ENCODE data around the gene ASB8. TPM values are rescaled to one million over a fixed set of nuclear protein-coding genes. Genes with fewer than 3 reads are reported as not detected.

ASB8 gene
- total RNA-seq, 8 experiments from 2014 or later, result 17.0 to 30.4 (median 27.8) TPM

DNA sequence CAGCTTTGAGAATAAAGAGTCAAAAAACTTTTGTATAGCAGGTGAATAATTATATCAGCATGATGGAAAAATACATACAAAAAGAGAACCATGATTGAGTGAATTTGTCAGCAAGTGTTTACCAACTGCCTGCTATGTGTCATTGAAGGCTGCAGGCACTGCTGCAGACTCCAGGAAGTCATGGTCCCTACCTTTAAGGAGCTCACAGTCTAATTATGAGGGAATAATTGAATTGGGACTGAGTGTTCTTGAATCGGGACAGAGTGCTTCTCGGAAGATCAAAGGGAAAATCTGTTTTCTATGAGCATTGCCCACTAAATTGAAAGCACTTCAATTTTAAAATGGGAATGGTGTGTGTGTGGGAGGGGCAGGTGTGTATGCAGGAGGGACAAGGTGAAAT, 36.3 kb upstream of the ASB8 start:
- Histone ChIP-seq H3K27ac (no peak overlapping the region), H3K4me3 (no peak overlapping the region), H3K4me1 (replicated peaks in 1 of 2) (peaks cover 0 to 3% of the 10 kb centered on the region in 2 donors)
- WGBS, 10 experiments, result 12 to 91% (median 61%) methylated on average over 1 to 2 of the region's 2 CpGs; no CpG with 5 or more reads in 2 of the 10 experiments
- ATAC-seq (replicated peaks in 6 of 8), result no peak
- in situ Hi-C loops (cut with MboI; ENCODE audit: low pct_unique_long_range_greater_than_20kb in 2 of 9, low sequenced_read_pairs in 9 of 9, unreplicated experiment in 9 of 9), result loop anchor here in 3 of 9 experiments (25.0 kb wide), 2 partner anchors 269 to 481 kb away; partner anchors contain the start of genes RPAP3 (in 2 of the 3) and ANP32D (in 1 of the 3)

DNA sequence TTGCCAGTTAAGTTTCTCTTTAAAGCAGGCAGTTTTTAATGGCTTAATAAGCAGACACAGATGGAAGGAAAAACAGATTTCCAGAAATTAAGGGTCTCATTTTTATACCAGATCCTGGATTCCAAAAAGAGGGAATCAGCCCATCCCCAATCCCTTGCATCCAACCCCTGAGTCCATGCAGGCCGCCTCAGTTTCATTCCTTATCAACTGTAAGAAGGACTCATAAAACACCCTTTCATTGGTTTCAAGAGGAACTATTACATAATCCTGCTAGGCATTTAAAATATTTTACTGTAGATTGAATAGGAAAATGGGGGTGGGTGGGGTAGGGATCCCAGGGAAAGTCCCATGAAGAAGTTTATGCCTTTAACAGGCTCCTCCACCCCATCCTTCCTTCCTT, 35.5 kb upstream of the ASB8 start:
- WGBS, 10 experiments, result 71 to 100% (median 95%) methylated on average over 1 of the region's 1 CpG; no CpG with 5 or more reads in 4 of the 10 experiments
- in situ Hi-C loops (cut with MboI; ENCODE audit: low pct_unique_long_range_greater_than_20kb in 2 of 9, low sequenced_read_pairs in 9 of 9, unreplicated experiment in 9 of 9), result loop anchor here in 3 of 9 experiments (25.0 kb wide), 2 partner anchors 269 to 481 kb away; partner anchors contain the start of genes RPAP3 (in 2 of the 3) and ANP32D (in 1 of the 3)
- no peak for ATAC-seq (replicated peaks in 6 of 8)
- peaks cover 0 to 3% of the 10 kb centered on the region in 2 donors for H3K4me1 ChIP-seq (replicated peaks in 1 of 2)
- no peak overlapping the region for H3K4me3 ChIP-seq
- H3K27ac ChIP-seq, result no peak overlapping the region

DNA sequence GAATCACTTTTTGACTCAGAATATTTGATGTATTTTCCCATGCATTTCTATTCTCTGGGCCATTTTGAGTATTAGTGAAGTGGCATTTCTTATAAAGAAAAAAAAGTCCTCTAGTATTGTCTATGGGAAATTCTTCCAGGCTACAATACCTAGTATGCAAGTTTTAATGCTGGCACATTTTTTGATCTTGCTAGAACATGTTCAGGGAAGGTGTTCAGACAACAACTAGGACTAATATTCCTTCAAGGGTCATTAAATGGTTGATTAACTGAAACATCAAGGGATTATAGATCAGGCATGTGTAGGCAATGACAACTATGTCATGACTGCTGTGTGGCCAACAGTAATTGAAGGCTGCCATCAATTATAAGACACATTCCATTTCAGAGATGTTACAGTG, 33.8 kb upstream of the ASB8 start:
- Histone ChIP-seq H3K27ac (no peak overlapping the region), H3K4me1 (replicated peaks in 1 of 2) (peaks cover 1 to 9% of the 10 kb centered on the region in 2 donors), H3K4me3 (no peak overlapping the region)
- no peak for ATAC-seq (replicated peaks in 6 of 8)
- in situ Hi-C loops (cut with MboI; ENCODE audit: low pct_unique_long_range_greater_than_20kb in 2 of 9, low sequenced_read_pairs in 9 of 9, unreplicated experiment in 9 of 9), result loop anchor here in 3 of 9 experiments (25.0 kb wide), 2 partner anchors 271 to 479 kb away; partner anchors contain the start of genes RPAP3 (in 2 of the 3) and ANP32D (in 1 of the 3)

DNA sequence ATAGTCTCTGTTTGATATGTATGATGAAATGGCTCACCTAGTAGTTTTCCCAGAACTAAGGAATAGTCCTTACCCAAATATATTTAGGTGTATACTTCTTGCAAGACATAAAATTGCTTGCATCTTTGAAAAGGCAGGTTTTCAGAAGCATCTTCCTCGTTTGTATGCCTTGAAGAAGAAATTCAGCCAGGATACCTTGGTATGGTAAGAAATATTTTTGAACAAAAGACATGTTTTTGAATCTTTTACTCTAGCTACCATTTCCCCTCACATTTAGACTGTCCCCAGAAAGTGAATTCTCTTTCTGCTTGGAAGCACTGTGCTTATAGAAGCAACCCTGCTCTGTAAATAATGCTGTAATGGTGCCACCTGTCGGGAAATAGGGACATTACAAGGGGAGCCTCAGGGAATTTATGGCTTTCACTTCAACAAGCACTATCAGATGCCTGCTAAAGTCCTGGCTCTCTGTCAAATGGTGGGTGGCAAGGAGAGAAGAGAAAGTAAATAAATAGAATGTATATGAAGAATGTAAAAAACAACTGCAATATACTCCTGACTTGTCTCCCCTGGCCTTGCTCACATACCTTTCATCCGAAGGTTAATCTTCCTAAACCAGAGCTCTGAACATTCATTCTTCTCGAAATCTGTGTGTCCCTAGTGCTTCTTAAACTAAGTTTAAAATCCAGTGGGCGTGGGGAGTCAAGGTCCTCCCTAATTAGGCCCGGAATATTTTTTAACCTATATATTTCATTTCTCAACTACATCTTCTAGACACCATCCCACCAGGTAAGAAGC, 32.2 kb upstream of the ASB8 start:
- Histone ChIP-seq H3K4me3 (no peak overlapping the region), H3K4me1 (replicated peaks in 1 of 2) (peaks cover 9 to 12% of the 10 kb centered on the region in 2 donors), H3K27ac (no peak overlapping the region)
- in situ Hi-C loops (cut with MboI; ENCODE audit: low pct_unique_long_range_greater_than_20kb in 2 of 9, low sequenced_read_pairs in 9 of 9, unreplicated experiment in 9 of 9), result loop anchor here in 3 of 9 experiments (25.0 kb wide), 2 partner anchors 273 to 477 kb away; partner anchors contain the start of genes RPAP3 (in 2 of the 3) and ANP32D (in 1 of the 3)
- 0 to 89% (median 29%) methylated on average over 1 to 6 of the region's 6 CpGs for WGBS, 10 experiments
- ATAC-seq (replicated peaks in 6 of 8), result peak; percentile 6 to 58 (median 42)

DNA sequence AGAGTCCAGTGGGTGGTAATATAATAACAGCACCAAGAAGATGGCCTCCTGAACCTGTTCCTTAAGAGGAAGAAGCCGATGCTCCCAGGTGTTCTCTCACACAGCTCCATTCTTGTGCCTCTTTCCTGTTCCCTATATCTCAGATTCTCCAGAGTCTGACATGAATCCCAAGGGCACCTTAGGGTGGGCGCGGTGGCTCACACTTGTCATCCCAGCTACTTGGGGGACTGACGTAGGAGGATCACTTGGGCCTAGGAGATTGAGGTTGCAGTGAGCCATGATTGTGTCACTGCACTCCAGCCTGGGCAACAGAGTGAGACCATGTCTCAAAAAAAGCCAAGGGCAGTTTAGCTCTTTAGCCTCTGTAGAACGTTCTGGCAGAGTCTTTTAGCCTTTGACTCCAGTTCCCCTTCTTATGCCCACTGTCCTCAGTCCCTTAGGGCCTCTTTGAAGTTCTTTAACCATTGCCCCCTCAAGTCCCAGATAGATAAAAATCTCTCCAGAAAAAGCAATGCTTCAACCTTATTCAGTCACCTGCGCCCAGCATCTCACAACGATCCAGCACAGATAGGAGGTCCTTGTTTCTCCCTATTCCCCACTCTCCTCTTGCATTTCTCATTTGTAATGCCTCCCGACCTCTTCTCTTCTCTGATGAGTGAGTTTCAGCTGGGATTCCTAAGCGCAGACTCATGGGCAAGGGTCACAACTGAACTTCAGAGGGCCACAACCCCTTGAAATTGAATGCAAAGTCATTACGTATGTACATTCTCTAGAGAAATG, 30.8 kb upstream of the ASB8 start:
- H3K27ac ChIP-seq, result no peak overlapping the region
- no peak overlapping the region for H3K4me3 ChIP-seq
- ATAC-seq (replicated peaks in 6 of 8), result no peak
- in situ Hi-C loops (cut with MboI; ENCODE audit: low pct_unique_long_range_greater_than_20kb in 2 of 9, low sequenced_read_pairs in 9 of 9, unreplicated experiment in 9 of 9), result loop anchor here in 3 of 9 experiments (25.0 kb wide), 2 partner anchors 274 to 476 kb away; partner anchors contain the start of genes RPAP3 (in 2 of the 3) and ANP32D (in 1 of the 3)
- H3K4me1 ChIP-seq (replicated peaks in 1 of 2), result peaks cover 9 to 12% of the 10 kb centered on the region in 2 donors
- WGBS, 10 experiments, result 25 to 84% (median 67%) methylated on average over 1 to 7 of the region's 10 CpGs

DNA sequence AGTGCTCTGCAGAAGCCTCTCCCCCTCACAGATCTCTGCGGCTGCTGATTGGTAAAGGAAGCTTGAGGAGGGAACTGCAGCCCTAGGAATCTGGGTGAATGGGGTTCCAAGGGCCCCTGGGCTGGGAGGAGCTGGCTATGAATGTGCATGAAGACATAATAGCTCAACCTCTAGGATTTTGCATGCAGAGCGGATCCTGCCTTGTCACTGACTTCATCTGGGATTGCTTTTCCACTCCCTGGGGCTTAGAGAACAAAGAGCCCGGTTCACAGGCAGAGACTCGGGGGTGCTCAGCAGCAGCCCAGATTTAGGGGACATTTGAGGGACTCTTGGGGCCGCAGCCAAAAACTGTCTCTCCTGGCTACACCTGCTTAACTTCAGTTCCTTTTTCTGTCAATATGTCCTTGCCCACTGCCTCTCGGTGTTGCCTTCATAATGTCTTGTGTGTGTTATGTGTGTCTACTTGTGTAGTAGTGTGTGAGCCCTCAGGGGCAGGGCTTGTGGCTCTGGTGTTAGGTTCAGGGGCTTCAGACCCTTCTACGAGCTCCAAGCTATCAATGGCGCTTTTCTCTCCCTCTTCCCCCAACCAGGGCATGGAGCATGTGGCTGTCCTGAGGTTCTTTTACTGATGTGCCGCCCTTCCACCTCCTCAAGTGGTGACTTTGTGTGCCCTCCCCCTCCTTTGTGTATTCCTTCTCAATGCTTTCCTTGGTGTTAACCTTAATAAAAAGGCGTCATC, 28.0 kb upstream of the ASB8 start:
- H3K27ac ChIP-seq, result peak overlapping the region; percentile 64 to 90
- H3K4me1 ChIP-seq (replicated peaks in 1 of 2), result peaks cover 14 to 16% of the 10 kb centered on the region in 2 donors
- H3K4me3 ChIP-seq, result peak overlapping the region; percentile 56 to 98 (median 86)
- ATAC-seq (replicated peaks in 6 of 8), result peak; percentile 16 to 69 (median 30)
- in situ Hi-C loops (cut with MboI; ENCODE audit: low pct_unique_long_range_greater_than_20kb in 2 of 9, low sequenced_read_pairs in 9 of 9, unreplicated experiment in 9 of 9), result loop anchor here in 3 of 9 experiments (25.0 kb wide), 2 partner anchors 277 to 473 kb away; partner anchors contain the start of genes RPAP3 (in 2 of the 3) and ANP32D (in 1 of the 3)
- 20 to 100% (median 36%) methylated on average over 1 to 7 of the region's 10 CpGs; no CpG with 5 or more reads in 4 of the 10 experiments for WGBS, 10 experiments

DNA sequence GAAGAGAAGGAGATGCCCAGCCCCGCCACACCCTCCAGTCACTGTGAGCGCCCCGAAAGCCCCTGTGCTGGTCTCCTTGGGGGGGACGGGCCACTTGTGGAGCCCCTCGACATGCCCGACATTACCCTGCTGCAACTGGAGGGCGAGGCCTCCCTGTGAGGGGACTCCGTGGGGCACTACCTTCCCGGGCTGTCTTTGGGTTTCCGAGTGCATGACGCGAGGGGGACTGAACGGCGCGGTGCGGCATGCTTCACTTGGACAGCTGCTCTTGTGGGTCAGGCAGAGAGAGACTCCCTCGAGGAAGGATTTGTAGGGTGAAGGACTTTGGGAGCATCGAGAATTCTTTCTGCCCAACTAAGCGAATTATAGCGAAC, 27.2 kb upstream of the ASB8 start:
- H3K27ac ChIP-seq, result peak overlapping the region; percentile 9 to 90

DNA sequence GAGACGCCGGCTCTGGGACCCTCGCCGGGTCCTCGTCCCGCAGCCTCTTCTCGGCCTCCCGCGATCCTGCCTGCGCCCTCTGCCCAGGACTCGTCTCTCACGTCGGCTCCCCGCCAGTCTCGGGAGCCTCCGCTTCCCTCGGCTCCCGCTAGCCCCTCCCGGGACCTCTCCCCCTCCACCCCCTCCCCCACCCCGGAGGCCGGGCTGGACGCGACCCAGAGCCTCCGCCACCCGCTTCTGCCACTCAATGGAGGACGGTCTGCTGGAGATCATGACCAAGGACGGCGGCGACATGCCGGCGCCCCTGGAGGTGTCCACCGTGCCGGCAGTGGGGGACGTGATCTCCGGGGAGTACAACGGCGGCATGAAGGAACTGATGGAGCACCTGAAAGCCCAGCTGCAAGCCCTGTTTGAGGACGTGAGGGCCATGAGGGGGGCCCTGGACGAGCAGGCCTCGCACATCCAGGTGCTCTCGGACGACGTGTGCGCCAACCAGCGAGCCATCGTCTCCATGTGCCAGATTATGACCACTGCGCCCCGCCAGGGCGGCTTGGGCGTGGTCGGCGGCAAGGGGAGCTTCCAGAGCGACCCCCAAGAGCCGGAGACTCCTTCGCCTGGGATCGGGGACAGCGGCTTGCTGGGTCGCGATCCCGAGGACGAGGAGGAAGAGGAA, 26.7 kb upstream of the ASB8 start:
- in situ Hi-C loops (cut with MboI; ENCODE audit: low pct_unique_long_range_greater_than_20kb in 2 of 9, low sequenced_read_pairs in 9 of 9, unreplicated experiment in 9 of 9), result loop anchor here in 3 of 9 experiments (25.0 kb wide), 2 partner anchors 278 to 472 kb away; partner anchors contain the start of genes RPAP3 (in 2 of the 3) and ANP32D (in 1 of the 3)
- ATAC-seq (replicated peaks in 6 of 8), result peak in 5 of 8 experiments; percentile 15 to 35 (median 27)
- Histone ChIP-seq H3K4me1 (replicated peaks in 1 of 2) (peaks cover 13 to 14% of the 10 kb centered on the region in 2 donors), H3K4me3 (peak overlapping the region; percentile 56 to 98 (median 86)), H3K27ac (peak overlapping the region; percentile 9 to 90)
- 0 to 1% (median 0%) methylated on average over 2 to 12 of the region's 61 CpGs; no CpG with 5 or more reads in 7 of the 10 experiments for WGBS, 10 experiments

More for the DNA sequence above, 27.2 kb upstream of the ASB8 start:
- H3K4me1 ChIP-seq (replicated peaks in 1 of 2), result peaks cover 14 to 16% of the 10 kb centered on the region in 2 donors
- ATAC-seq (replicated peaks in 6 of 8), result peak in 2 of 8 experiments; percentile 1 to 2
- peak overlapping the region; percentile 56 to 98 (median 86) for H3K4me3 ChIP-seq
- in situ Hi-C loops (cut with MboI; ENCODE audit: low pct_unique_long_range_greater_than_20kb in 2 of 9, low sequenced_read_pairs in 9 of 9, unreplicated experiment in 9 of 9), result loop anchor here in 3 of 9 experiments (25.0 kb wide), 2 partner anchors 278 to 472 kb away; partner anchors contain the start of genes RPAP3 (in 2 of the 3) and ANP32D (in 1 of the 3)
- WGBS, 10 experiments, result 0 to 13% (median 0%) methylated on average over 2 to 11 of the region's 20 CpGs; no CpG with 5 or more reads in 4 of the 10 experiments

DNA sequence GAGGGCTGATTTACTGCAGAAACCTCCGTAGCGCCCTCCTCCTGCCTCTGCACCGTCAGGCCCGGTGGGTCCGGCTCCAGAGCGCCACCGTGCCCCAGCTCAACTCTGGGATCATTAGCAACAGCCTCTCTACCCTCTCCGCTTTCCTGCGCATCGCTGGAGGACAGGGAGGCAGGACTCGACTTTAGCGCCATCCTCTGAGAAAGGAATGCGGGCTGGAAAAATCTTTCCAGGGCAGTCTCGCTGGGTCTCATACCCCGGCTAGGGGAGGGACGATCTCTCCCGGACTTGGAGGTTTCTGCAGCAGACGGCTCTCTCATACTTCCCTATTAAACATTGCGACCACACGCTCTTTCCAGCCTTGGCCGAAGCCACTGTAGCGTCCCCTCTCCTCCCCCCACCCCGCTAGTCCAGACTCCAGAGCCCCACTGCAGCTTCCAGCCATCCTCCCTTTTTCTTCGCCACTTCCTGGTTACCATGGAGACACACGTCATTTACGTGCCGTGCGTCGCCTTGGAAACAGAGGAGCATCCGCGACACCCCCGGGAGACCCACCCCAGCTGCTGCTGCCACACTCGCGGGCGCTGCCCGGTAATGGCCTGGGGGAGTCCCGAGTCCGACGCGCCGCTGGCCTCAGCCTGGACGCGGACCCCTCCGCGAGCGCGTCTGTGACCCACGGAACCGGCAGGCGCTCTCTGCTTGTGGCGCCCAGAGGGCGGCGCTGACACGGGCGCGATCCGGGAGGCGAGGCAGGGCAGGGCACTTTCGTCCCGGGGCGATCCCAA, 26.0 kb upstream of the ASB8 start, which contains the start of gene CCDC184:
Gene CCDC184 (plus strand): TSS at position 554 of the 785 bp plus-strand sequence. CDS start 479 bp downstream, outside the sequence.
- H3K27ac ChIP-seq, result peak within 1 kb of the TSS; percentile 60 to 90
- WGBS, 10 experiments, result 0 to 1% (median 0%) methylated on average over 3 to 15 of the region's 61 CpGs; no CpG with 5 or more reads in 5 of the 10 experiments

DNA sequence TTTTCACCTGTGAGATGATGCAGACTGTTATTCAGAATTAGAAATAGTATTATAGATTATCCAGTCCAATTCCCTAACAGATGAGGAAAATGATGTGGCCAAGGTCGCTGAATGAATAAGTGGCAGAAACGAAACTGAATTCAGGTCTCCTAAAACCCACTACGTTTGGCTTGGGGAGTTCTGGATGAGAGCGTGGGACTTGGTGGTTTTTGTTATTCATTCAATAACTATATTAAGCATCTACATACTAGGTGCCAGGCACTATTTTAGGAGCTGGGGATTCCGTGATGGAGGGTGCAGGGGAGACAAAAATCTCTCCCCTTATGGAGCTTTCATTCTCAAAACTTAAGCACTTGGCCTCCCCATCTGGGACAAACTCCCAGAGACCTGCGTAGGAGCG, 25.3 kb upstream of the ASB8 start:
- WGBS, 10 experiments, result 0 to 67% (median 5%) methylated on average over 1 to 7 of the region's 7 CpGs; no CpG with 5 or more reads in 3 of the 10 experiments
- in situ Hi-C loops (cut with MboI; ENCODE audit: low pct_unique_long_range_greater_than_20kb in 2 of 9, low sequenced_read_pairs in 9 of 9, unreplicated experiment in 9 of 9), result loop anchor here in 3 of 9 experiments (25.0 kb wide), 2 partner anchors 280 to 470 kb away; partner anchors contain the start of genes RPAP3 (in 2 of the 3) and ANP32D (in 1 of the 3)

More for the DNA sequence above, 26.0 kb upstream of the ASB8 start, which contains the start of gene CCDC184:
- Histone ChIP-seq H3K4me1 (replicated peaks in 1 of 2) (peaks cover 13 to 14% of the 10 kb centered on the region in 2 donors), H3K4me3 (peak within 1 kb of the TSS; percentile 56 to 98 (median 86))
- peak; percentile 61 to 86 (median 83) for ATAC-seq (replicated peaks in 6 of 8)
- in situ Hi-C loops (cut with MboI; ENCODE audit: low pct_unique_long_range_greater_than_20kb in 2 of 9, low sequenced_read_pairs in 9 of 9, unreplicated experiment in 9 of 9), result loop anchor here in 3 of 9 experiments (25.0 kb wide), 2 partner anchors 279 to 471 kb away; partner anchors contain the start of genes RPAP3 (in 2 of the 3) and ANP32D (in 1 of the 3)

More for the DNA sequence above, 25.3 kb upstream of the ASB8 start:
- ATAC-seq (replicated peaks in 6 of 8), result no peak
- peak overlapping the region; percentile 60 to 90 for H3K27ac ChIP-seq
- H3K4me3 ChIP-seq, result peak overlapping the region; percentile 56 to 98 (median 86)
- peaks cover 13 to 14% of the 10 kb centered on the region in 2 donors for H3K4me1 ChIP-seq (replicated peaks in 1 of 2)

All from motor neuron (in vitro differentiated cells).